HG03442 (cell line): ENCODE measurements around the gene SPINK4.

ENCODE experiments used
- ATAC-seq: cut with Tn5 transposase; IDR thresholded peaks from one replicate; pipeline ENCODE4 v1.9.1; 2021; ENCODE audit warnings: mild to moderate bottlenecking, moderate library complexity; ENCODE audit not compliant: unreplicated experiment

The SPINK4 gene

GRCh38 chr9:33290247-33291030, 50.5 kb downstream of the SPINK4 start, which contains the start of gene NFX1:
TSS of gene NFX1 (plus strand) at chr9:33290516. CDS start at chr9:33290573, 57 bp downstream.
- ATAC-seq, result peak; percentile 81

GRCh38 chr9:33291031-33291397, 51.0 kb downstream of the SPINK4 start:
- ATAC-seq, result no peak

GRCh38 chr9:33291901-33292300, 51.9 kb downstream of the SPINK4 start:
- ATAC-seq, result no peak

GRCh38 chr9:33293782-33294181, 53.8 kb downstream of the SPINK4 start:
- ATAC-seq, result no peak

GRCh38 chr9:33294670-33295432, 54.9 kb downstream of the SPINK4 start:
- ATAC-seq, result no peak

- peak; percentile 33 for ATAC-seq
Observed at GRCh38 chr9:33295571-33295970, 55.6 kb downstream of the SPINK4 start.

- peak; percentile 92 for ATAC-seq
Observed at GRCh38 chr9:33297432-33297831, 57.5 kb downstream of the SPINK4 start.
